Neural cell (in vitro differentiated cells): ENCODE results near the gene FAM200B. TPM values are rescaled to one million over a fixed set of nuclear protein-coding genes. Genes with fewer than 3 reads are reported as not detected.

Experiments
- H2AFZ ChIP-seq: fragments of 200-600, 300-800 bp; sonication (generic), shearing (Covaris generic); 2 replicates; pipeline ENCODE4 v1.6.0; 2014; ENCODE audit warnings: low read depth, mild to moderate bottlenecking, antibody characterized with exemption, low read length, moderate library complexity
- H3F3A ChIP-seq: fragments of 200-600 bp; shearing (Covaris generic); 2 replicates; pipeline ENCODE4 v1.6.1; 2016; ENCODE audit warnings: mild to moderate bottlenecking, moderate library complexity, mixed read lengths, antibody characterized with exemption, low read length; ENCODE audit not compliant: insufficient read depth, poor library complexity, severe bottlenecking
- H3K27ac ChIP-seq: fragments of 200-600, 300-800 bp; sonication (generic), shearing (Covaris generic); 2 replicates; pipeline ENCODE4 v1.5.1; 2014; ENCODE audit warnings: mild to moderate bottlenecking, low read length, moderate library complexity
- H3K27me3 ChIP-seq: fragments of 300-800, 200-600 bp; sonication (generic), shearing (Covaris generic); 2 replicates; pipeline ENCODE4 v1.6.0; 2014; ENCODE audit warnings: mild to moderate bottlenecking, low read depth, low read length, moderate library complexity; ENCODE audit not compliant: insufficient read depth
- H3K36me3 ChIP-seq: fragments of 300-800, 200-600 bp; sonication (generic), shearing (Covaris generic); 2 replicates; pipeline ENCODE4 v1.5.1; 2014; ENCODE audit warnings: mild to moderate bottlenecking, antibody characterized with exemption, low read length, moderate library complexity; ENCODE audit not compliant: insufficient read depth
- H3K4me2 ChIP-seq: fragments of 300-800, 200-600 bp; sonication (generic), shearing (Covaris generic); 2 replicates; pipeline ENCODE4 v1.6.0; 2014; ENCODE audit warnings: mild to moderate bottlenecking, low read length
- H3K4me3 ChIP-seq: fragments of 300-800, 200-600 bp; sonication (generic), shearing (Covaris generic); 2 replicates; pipeline ENCODE4 v1.5.1; 2014; ENCODE audit warnings: mild to moderate bottlenecking, low read length, moderate library complexity
- H3K79me2 ChIP-seq: fragments of 200-600 bp; shearing (Covaris generic); replicated peaks from 2 replicates; pipeline ENCODE4 v1.6.0; 2014; ENCODE audit warnings: mild to moderate bottlenecking, low read length, moderate library complexity; ENCODE audit not compliant: insufficient read depth
- H3K9ac ChIP-seq: fragments of 300-800, 200-600 bp; sonication (generic), shearing (Covaris generic); 2 replicates; pipeline ENCODE4 v1.6.1; 2016; ENCODE audit warnings: mild to moderate bottlenecking, low read length, mixed read lengths
- H3K9me2 ChIP-seq: fragments of 200-600 bp; shearing (Covaris generic); 2 replicates; pipeline ENCODE4 v1.6.1; 2016; ENCODE audit warnings: mild to moderate bottlenecking, low read length, mixed read lengths; ENCODE audit not compliant: insufficient read depth
- H3K9me3 ChIP-seq: fragments of 200-600, 300-800 bp; sonication (generic), shearing (Covaris generic); 2 replicates; pipeline ENCODE4 v1.6.1; 2016; ENCODE audit warnings: mild to moderate bottlenecking, mixed run types, low read length, moderate library complexity, mixed read lengths
- H4K20me1 ChIP-seq: fragments of 200-600 bp; shearing (Covaris generic); 2 replicates; pipeline ENCODE4 v1.6.1; 2016; ENCODE audit warnings: mild to moderate bottlenecking, mixed run types; ENCODE audit not compliant: insufficient read depth
- EP300 ChIP-seq: fragments of 450-650 bp; conservative IDR thresholded peaks from 2 replicates; pipeline ENCODE4 v1.6.1; 2014; ENCODE audit warnings: antibody characterized with exemption, mild to moderate bottlenecking, moderate library complexity; ENCODE audit not compliant: poor library complexity, severe bottlenecking
- EZH2 ChIP-seq: fragments of 200-600, 300-800 bp; shearing (Covaris generic), sonication (generic); IDR thresholded peaks from 2 replicates; pipeline ENCODE4 v1.6.1; 2014; ENCODE audit warnings: antibody characterized with exemption, low read length, borderline replicate concordance, mild to moderate bottlenecking; ENCODE audit not compliant: insufficient read depth, poor library complexity, severe bottlenecking
- MXI1 ChIP-seq: fragments of 450-650 bp; conservative IDR thresholded peaks from 2 replicates; pipeline ENCODE4 v1.6.1; 2014; ENCODE audit warnings: antibody characterized with exemption, mild to moderate bottlenecking; ENCODE audit not compliant: poor library complexity, severe bottlenecking
- POLR2AphosphoS5 ChIP-seq: IDR thresholded peaks from 2 replicates; pipeline ENCODE4 v1.6.1; 2012
- RAD21 ChIP-seq: fragments of 450-650 bp; conservative IDR thresholded peaks from 2 replicates; pipeline ENCODE4 v1.6.1; 2014; ENCODE audit warnings: antibody characterized with exemption, mild to moderate bottlenecking, moderate library complexity
- SMC3 ChIP-seq: fragments of 450-650 bp; conservative IDR thresholded peaks from 2 replicates; pipeline ENCODE4 v1.6.1; 2014; ENCODE audit warnings: antibody characterized with exemption, mild to moderate bottlenecking, moderate library complexity; ENCODE audit not compliant: poor library complexity
- TAF1 ChIP-seq: IDR thresholded peaks from 2 replicates; pipeline ENCODE4 v1.6.1; 2012; ENCODE audit warnings: low read depth
- polyA plus RNA-seq: library from polyadenylated mRNA; depleted of rRNA; stranded (reverse); fragments of >200 nt; gene quantifications from 2 replicates; pipeline ENCODE4 v1.2.3, GENCODE V29; 2014
- TF ChIP-seq, protein P1 (sequence below): fragments of 450-650 bp; IDR thresholded peaks from 2 replicates; pipeline ENCODE4 v1.5.1; 2014; ENCODE audit warnings: antibody characterized with exemption, mild to moderate bottlenecking, moderate library complexity; ENCODE audit not compliant: poor library complexity, severe bottlenecking
- TF ChIP-seq, protein P2 (sequence below): IDR thresholded peaks from 2 replicates; pipeline ENCODE4 v1.6.1; 2012; ENCODE audit warnings: borderline replicate concordance

Gene FAM200B
- polyA plus RNA-seq, 1 donor from 2014 or later, result 238 TPM

DNA sequence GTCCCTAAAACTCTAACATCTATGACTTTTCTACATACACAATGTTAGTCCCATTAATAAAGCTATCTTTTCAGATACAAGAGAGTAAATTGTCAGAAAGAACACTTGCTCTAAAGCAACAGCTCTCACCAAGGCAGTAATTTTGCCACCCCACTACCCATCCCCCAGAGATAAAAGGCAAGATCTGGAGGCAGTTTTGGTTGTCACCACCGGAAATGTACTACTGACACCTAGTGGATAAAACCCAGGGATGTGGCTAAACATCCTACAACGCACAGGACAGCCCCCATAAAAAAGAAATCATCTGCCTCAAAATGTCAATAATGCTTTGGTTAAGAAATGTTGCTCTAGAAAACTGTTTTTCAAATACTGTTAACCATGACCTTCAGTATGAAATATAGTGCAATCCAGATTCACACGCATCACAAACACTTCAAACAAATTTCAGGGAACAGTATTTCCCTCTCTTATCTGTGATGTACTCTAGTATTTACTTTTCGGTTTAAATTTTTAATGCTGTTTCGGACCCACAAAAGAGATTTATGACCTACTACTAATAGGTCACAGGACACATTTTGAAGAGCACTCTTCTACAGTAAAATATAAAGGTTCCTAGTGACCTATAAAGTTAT is 31.6 kb upstream of the FAM200B start:
- TF ChIP-seq EP300 (no peak), MXI1 (no peak), SMC3 (peak; percentile 42), EZH2 (no peak), RAD21 (peak; percentile 57), POLR2AphosphoS5 (no peak)
- TF ChIP-seq, protein P1, sequence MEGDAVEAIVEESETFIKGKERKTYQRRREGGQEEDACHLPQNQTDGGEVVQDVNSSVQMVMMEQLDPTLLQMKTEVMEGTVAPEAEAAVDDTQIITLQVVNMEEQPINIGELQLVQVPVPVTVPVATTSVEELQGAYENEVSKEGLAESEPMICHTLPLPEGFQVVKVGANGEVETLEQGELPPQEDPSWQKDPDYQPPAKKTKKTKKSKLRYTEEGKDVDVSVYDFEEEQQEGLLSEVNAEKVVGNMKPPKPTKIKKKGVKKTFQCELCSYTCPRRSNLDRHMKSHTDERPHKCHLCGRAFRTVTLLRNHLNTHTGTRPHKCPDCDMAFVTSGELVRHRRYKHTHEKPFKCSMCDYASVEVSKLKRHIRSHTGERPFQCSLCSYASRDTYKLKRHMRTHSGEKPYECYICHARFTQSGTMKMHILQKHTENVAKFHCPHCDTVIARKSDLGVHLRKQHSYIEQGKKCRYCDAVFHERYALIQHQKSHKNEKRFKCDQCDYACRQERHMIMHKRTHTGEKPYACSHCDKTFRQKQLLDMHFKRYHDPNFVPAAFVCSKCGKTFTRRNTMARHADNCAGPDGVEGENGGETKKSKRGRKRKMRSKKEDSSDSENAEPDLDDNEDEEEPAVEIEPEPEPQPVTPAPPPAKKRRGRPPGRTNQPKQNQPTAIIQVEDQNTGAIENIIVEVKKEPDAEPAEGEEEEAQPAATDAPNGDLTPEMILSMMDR, result peak; percentile 63
- H3K36me3 ChIP-seq, result no peaks in the 10 kb centered on the region
- H3K9me3 ChIP-seq, result no peaks in the 10 kb centered on the region
- no peaks in the 10 kb centered on the region for H3K9me2 ChIP-seq
- H3K79me2 ChIP-seq, result peaks cover 80% of the 10 kb centered on the region
- peaks cover 11% of the 10 kb centered on the region for H3F3A ChIP-seq
- H3K9ac ChIP-seq, result no peak overlapping the region
- no peaks in the 10 kb centered on the region for H3K27me3 ChIP-seq
- no peaks in the 10 kb centered on the region for H4K20me1 ChIP-seq
- H3K4me3 ChIP-seq, result no peak overlapping the region
- H3K27ac ChIP-seq, result no peak overlapping the region
- H2AFZ ChIP-seq, result no peak overlapping the region
- no peak overlapping the region for H3K4me2 ChIP-seq

DNA sequence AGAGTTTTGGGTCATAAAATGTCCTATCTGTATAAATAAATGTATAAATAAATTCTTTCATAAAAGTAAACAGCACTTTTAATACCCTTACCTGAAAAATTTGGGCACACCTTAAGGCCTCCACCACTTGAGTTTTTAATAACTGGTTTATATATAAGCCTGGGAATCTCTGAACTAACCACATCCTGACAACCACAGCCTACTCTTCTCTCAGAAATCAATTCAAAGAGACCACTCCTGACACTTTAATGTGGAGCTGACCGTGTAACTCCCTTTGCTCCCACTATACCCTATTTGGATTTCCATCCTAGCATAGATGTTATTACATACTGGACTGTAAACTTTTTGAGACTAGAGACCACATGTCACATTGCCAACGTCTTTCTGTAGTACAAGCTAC is 30.0 kb upstream of the FAM200B start:
- no peaks in the 10 kb centered on the region for H4K20me1 ChIP-seq
- peaks cover 15% of the 10 kb centered on the region for H3F3A ChIP-seq
- peak overlapping the region; percentile 82 for H3K4me3 ChIP-seq
- peaks cover 72% of the 10 kb centered on the region for H3K79me2 ChIP-seq
- no peaks in the 10 kb centered on the region for H3K9me2 ChIP-seq
- H3K27me3 ChIP-seq, result no peaks in the 10 kb centered on the region
- TF ChIP-seq, protein P1, result no peak
- TF ChIP-seq MXI1 (no peak), SMC3 (no peak), RAD21 (no peak), POLR2AphosphoS5 (no peak)
- H2AFZ ChIP-seq, result no peak overlapping the region
- peak overlapping the region; percentile 99 for H3K4me2 ChIP-seq
- no peak overlapping the region for H3K9ac ChIP-seq
- no peak overlapping the region for H3K27ac ChIP-seq
- no peaks in the 10 kb centered on the region for H3K9me3 ChIP-seq
- H3K36me3 ChIP-seq, result no peaks in the 10 kb centered on the region

DNA sequence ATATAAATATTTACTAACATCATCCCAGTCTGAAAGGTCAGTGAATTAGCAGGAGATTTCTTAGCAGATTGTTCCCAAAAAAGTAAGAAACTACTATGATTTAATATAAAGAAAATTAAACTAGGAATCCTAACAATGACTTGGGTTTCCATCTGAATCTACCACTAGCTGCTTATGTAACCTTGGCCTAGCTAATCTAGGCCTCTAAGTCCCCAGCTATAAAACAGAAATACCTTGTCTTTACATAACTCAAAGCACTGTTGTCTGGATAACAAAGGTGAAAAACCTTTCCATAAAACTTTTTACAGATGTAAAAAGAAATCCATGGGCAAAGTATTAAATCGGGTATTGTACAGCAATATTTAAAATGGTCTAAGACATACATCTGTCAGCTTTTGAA is 29.4 kb upstream of the FAM200B start:
- Histone ChIP-seq H3K9me3 (no peaks in the 10 kb centered on the region), H2AFZ (no peak overlapping the region), H3K27ac (no peak overlapping the region), H3K27me3 (no peaks in the 10 kb centered on the region), H3K79me2 (peaks cover 70% of the 10 kb centered on the region), H3K4me2 (peak overlapping the region; percentile 99), H3K9me2 (no peaks in the 10 kb centered on the region), H3K4me3 (peak overlapping the region; percentile 82), H3F3A (peaks cover 15% of the 10 kb centered on the region), H4K20me1 (no peaks in the 10 kb centered on the region), H3K9ac (no peak overlapping the region), H3K36me3 (no peaks in the 10 kb centered on the region)
- TF ChIP-seq POLR2AphosphoS5, result no peak
- no peak for TF ChIP-seq EZH2
- TF ChIP-seq TAF1, result no peak
- TF ChIP-seq RAD21, result no peak
- TF ChIP-seq, protein P2, sequence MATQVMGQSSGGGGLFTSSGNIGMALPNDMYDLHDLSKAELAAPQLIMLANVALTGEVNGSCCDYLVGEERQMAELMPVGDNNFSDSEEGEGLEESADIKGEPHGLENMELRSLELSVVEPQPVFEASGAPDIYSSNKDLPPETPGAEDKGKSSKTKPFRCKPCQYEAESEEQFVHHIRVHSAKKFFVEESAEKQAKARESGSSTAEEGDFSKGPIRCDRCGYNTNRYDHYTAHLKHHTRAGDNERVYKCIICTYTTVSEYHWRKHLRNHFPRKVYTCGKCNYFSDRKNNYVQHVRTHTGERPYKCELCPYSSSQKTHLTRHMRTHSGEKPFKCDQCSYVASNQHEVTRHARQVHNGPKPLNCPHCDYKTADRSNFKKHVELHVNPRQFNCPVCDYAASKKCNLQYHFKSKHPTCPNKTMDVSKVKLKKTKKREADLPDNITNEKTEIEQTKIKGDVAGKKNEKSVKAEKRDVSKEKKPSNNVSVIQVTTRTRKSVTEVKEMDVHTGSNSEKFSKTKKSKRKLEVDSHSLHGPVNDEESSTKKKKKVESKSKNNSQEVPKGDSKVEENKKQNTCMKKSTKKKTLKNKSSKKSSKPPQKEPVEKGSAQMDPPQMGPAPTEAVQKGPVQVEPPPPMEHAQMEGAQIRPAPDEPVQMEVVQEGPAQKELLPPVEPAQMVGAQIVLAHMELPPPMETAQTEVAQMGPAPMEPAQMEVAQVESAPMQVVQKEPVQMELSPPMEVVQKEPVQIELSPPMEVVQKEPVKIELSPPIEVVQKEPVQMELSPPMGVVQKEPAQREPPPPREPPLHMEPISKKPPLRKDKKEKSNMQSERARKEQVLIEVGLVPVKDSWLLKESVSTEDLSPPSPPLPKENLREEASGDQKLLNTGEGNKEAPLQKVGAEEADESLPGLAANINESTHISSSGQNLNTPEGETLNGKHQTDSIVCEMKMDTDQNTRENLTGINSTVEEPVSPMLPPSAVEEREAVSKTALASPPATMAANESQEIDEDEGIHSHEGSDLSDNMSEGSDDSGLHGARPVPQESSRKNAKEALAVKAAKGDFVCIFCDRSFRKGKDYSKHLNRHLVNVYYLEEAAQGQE, result no peak
- TF ChIP-seq, protein P1, result no peak
- no peak for TF ChIP-seq SMC3
- TF ChIP-seq EP300, result no peak
- no peak for TF ChIP-seq MXI1
